ENCODE results near the gene LRIG3. TPM values are rescaled to one million over a fixed set of nuclear protein-coding genes. Genes with fewer than 3 reads are reported as not detected.

The LRIG3 gene
- total and polyA plus RNA-seq, 2 donors (not counting 3 experiments of a cell fraction or from before 2014, with no cell fraction given): 55.5 to 55.7 TPM

GRCh38 chr12:58954002-58954401 lies 33.7 kb upstream of the LRIG3 start:
- H3K9me1 ChIP-seq (replicated peaks; ENCODE audit: control insufficient read depth, extremely low read depth, insufficient read depth, low read length): no peaks in the 10 kb centered on the region
- no peak overlapping the region for H3K4me2 ChIP-seq (ENCODE audit: insufficient read depth, low read length)
- H3K4me3 ChIP-seq (replicated peaks in 1 of 3; ENCODE audit: insufficient read depth in 1 of 3, low read depth in 1 of 3, low read length in 3 of 3): no peak overlapping the region
- no peak overlapping the region for H2AFZ ChIP-seq (ENCODE audit: low read depth, low read length)
- BruUV-seq (replicated peaks): no TSS peak
- TF ChIP-seq MYC (IDR thresholded peaks at IDR 0.05; ENCODE audit: low read depth, low read length) (no peak), JUN (IDR thresholded peaks at IDR 0.05; ENCODE audit: borderline replicate concordance, insufficient read depth, insufficient read length, low read depth) (no peak)
- H3K9me3 ChIP-seq (replicated peaks; ENCODE audit: control insufficient read depth, insufficient read depth, low read length): no peaks in the 10 kb centered on the region
- H3K4me1 ChIP-seq (ENCODE audit: control insufficient read depth, extremely low read depth, insufficient read depth, low read length): no peaks in the 10 kb centered on the region
- dilution Hi-C loops (cut with MboI; ENCODE audit: extremely low pct_ligation_motif_present, low sequenced_read_pairs) (no loop called here), intact Hi-C loops (cut with micrococcal nuclease) (no loop called here)
- H3K9ac ChIP-seq (replicated peaks; ENCODE audit: extremely low read depth, insufficient read depth, low read length): no peak overlapping the region
- DNase-seq (ENCODE audit: low read depth, low spot score) (no peak), FAIRE-seq (no peak)
- H3K79me2 ChIP-seq (ENCODE audit: control insufficient read depth, insufficient read depth, low read length): no peaks in the 10 kb centered on the region
- no peak overlapping the region for H3K27ac ChIP-seq (ENCODE audit: insufficient read depth, low read depth, low read length)
- no peaks in the 10 kb centered on the region for H3K27me3 ChIP-seq (ENCODE audit: control insufficient read depth in 2 of 2, insufficient read depth in 2 of 2, low read length in 2 of 2)
- no peaks in the 10 kb centered on the region for H4K20me1 ChIP-seq (replicated peaks; ENCODE audit: control insufficient read depth, extremely low read depth, insufficient read depth, low read length)
- H3K36me3 ChIP-seq (ENCODE audit: control insufficient read depth in 2 of 2, extremely low read depth in 1 of 2, insufficient read depth in 2 of 2, low read length in 2 of 2): no peaks in the 10 kb centered on the region
- ChIA-PET POLR2A (no interaction called here), CTCF (interaction anchor here (0.8 to 2.4 kb wide), 3 partner anchors 8 to 82 kb away, joined by 3 to 6 read pairs (median 4); no protein-coding TSS in a partner anchor)

GRCh38 chr12:58950739-58951100 lies 30.4 kb upstream of the LRIG3 start:
- H2AFZ ChIP-seq (ENCODE audit: low read depth, low read length): peak overlapping the region; percentile 61
- no peaks in the 10 kb centered on the region for H3K27me3 ChIP-seq (ENCODE audit: control insufficient read depth in 2 of 2, insufficient read depth in 2 of 2, low read length in 2 of 2)
- dilution Hi-C loops (cut with MboI; ENCODE audit: extremely low pct_ligation_motif_present, low sequenced_read_pairs) (no loop called here), intact Hi-C loops (cut with micrococcal nuclease) (no loop called here)
- FAIRE-seq: no peak
- H4K20me1 ChIP-seq (replicated peaks; ENCODE audit: control insufficient read depth, extremely low read depth, insufficient read depth, low read length): no peaks in the 10 kb centered on the region
- H3K36me3 ChIP-seq (ENCODE audit: control insufficient read depth in 2 of 2, extremely low read depth in 1 of 2, insufficient read depth in 2 of 2, low read length in 2 of 2): no peaks in the 10 kb centered on the region
- POLR2A ChIA-PET: no interaction called here
- no peak for TF ChIP-seq GATA2 (IDR thresholded peaks at IDR 0.05; ENCODE audit: insufficient read depth, insufficient read length, low read depth, low read length)
- TF ChIP-seq, protein P1, sequence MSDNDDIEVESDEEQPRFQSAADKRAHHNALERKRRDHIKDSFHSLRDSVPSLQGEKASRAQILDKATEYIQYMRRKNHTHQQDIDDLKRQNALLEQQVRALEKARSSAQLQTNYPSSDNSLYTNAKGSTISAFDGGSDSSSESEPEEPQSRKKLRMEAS (IDR thresholded peaks at IDR 0.05; ENCODE audit: insufficient read depth, insufficient read length): no peak
- no peak for TF ChIP-seq EZH2 (IDR thresholded peaks at IDR 0.05; ENCODE audit: borderline replicate concordance, low read depth, low read length, severe bottlenecking)
- TF ChIP-seq POLR2AphosphoS5 (IDR thresholded peaks at IDR 0.05; ENCODE audit: insufficient read depth, low read depth, low read length): no peak
- no peak for TF ChIP-seq MYC (IDR thresholded peaks at IDR 0.05; ENCODE audit: low read depth, low read length)
- TF ChIP-seq JUN (IDR thresholded peaks at IDR 0.05; ENCODE audit: borderline replicate concordance, insufficient read depth, insufficient read length, low read depth): no peak
- TF ChIP-seq CTCF (IDR thresholded peaks at IDR 0.05; ENCODE audit: extremely low read depth in 1 of 2, insufficient read depth in 1 of 2, low read depth in 1 of 2, low read length in 2 of 2): peak in 1 of 2 donors; percentile 11
- CTCF ChIA-PET: interaction anchor here (0.8 to 1.4 kb wide), 7 partner anchors 8 to 410 kb away, joined by 3 to 5 read pairs (median 4); no protein-coding TSS in a partner anchor
- H3K4me2 ChIP-seq (ENCODE audit: insufficient read depth, low read length): no peak overlapping the region
- no peaks in the 10 kb centered on the region for H3K79me2 ChIP-seq (ENCODE audit: control insufficient read depth, insufficient read depth, low read length)
- peak; percentile 59 for DNase-seq (ENCODE audit: low read depth, low spot score)
- H3K27ac ChIP-seq (ENCODE audit: insufficient read depth, low read depth, low read length): no peak overlapping the region
- H3K9me1 ChIP-seq (replicated peaks; ENCODE audit: control insufficient read depth, extremely low read depth, insufficient read depth, low read length): no peaks in the 10 kb centered on the region
- H3K9ac ChIP-seq (replicated peaks; ENCODE audit: extremely low read depth, insufficient read depth, low read length): no peak overlapping the region
- no peaks in the 10 kb centered on the region for H3K9me3 ChIP-seq (replicated peaks; ENCODE audit: control insufficient read depth, insufficient read depth, low read length)
- H3K4me1 ChIP-seq (ENCODE audit: control insufficient read depth, extremely low read depth, insufficient read depth, low read length): no peaks in the 10 kb centered on the region
- no peak overlapping the region for H3K4me3 ChIP-seq (replicated peaks in 1 of 3; ENCODE audit: insufficient read depth in 1 of 3, low read depth in 1 of 3, low read length in 3 of 3)
- no TSS peak for BruUV-seq (replicated peaks)

Data from endothelial cell of umbilical vein (primary cell).